Prostate gland (tissue), 2 donors: ENCODE results near the gene JAKMIP2.

ENCODE experiments used
- CTCF ChIP-seq, 4 experiments: fragments of 200-600 bp in 2 of 4; fragments of 450-650 bp in 2 of 4; sonication (generic) in 2 of 4; IDR thresholded peaks; 1 replicate in 3 of 4; 2 replicates in 1 of 4; pipeline ENCODE4 v1.5.1; 2016 to 2019; ENCODE audit warnings: antibody characterized with exemption in 4 of 4, mild to moderate bottlenecking in 2 of 4, moderate library complexity in 2 of 4
- POLR2A ChIP-seq: fragments of 450-650 bp; IDR thresholded peaks from one replicate; pipeline ENCODE4 v1.6.1; 2016; ENCODE audit warnings: antibody characterized with exemption, mild to moderate bottlenecking

- TF ChIP-seq CTCF (IDR thresholded peaks at IDR 0.05) (no peak), POLR2A (no peak)
Measured at GRCh38 chr5:147626464-147626863, 156.1 kb downstream of the JAKMIP2 start.
